Measurements from ENCODE around the gene TBX10. TPM values are rescaled to one million over a fixed set of nuclear protein-coding genes. Genes with fewer than 3 reads are reported as not detected.
"Not testable (repeated sequence)": the region's sequence is repeated elsewhere in the genome, so short reads cannot be mapped to it uniquely, and the experiment has no call there.

TBX10 gene
- total RNA-seq, 1 donor, result not detected

DNA sequence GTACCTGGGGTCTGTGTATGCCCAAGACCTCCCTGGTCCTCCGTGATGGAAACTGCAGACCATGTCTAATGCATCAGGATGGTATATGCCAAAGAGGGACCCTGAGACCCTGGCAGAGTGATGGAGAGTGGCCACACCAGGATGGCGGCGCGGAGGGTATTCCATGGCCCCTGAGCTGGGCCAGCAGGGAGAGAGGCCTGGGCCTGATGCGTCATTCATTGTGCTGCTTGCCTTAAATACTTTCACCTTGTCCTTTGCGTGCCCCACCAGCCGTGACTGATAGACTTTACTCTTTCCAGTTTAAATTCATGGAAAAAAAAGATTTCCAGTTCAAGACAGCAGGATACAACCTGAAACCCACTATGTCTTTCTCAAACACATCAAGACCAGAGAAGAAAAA, 38.5 kb downstream of the TBX10 start:
- TF ChIP-seq, protein P1, sequence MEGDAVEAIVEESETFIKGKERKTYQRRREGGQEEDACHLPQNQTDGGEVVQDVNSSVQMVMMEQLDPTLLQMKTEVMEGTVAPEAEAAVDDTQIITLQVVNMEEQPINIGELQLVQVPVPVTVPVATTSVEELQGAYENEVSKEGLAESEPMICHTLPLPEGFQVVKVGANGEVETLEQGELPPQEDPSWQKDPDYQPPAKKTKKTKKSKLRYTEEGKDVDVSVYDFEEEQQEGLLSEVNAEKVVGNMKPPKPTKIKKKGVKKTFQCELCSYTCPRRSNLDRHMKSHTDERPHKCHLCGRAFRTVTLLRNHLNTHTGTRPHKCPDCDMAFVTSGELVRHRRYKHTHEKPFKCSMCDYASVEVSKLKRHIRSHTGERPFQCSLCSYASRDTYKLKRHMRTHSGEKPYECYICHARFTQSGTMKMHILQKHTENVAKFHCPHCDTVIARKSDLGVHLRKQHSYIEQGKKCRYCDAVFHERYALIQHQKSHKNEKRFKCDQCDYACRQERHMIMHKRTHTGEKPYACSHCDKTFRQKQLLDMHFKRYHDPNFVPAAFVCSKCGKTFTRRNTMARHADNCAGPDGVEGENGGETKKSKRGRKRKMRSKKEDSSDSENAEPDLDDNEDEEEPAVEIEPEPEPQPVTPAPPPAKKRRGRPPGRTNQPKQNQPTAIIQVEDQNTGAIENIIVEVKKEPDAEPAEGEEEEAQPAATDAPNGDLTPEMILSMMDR (IDR thresholded peaks at IDR 0.05; ENCODE audit: insufficient read depth, low read length), result no peak
- DNase-seq (ENCODE audit: low read depth), result no peak
- H3K4me3 ChIP-seq (ENCODE audit: low read depth, low read length), result no peak overlapping the region

DNA sequence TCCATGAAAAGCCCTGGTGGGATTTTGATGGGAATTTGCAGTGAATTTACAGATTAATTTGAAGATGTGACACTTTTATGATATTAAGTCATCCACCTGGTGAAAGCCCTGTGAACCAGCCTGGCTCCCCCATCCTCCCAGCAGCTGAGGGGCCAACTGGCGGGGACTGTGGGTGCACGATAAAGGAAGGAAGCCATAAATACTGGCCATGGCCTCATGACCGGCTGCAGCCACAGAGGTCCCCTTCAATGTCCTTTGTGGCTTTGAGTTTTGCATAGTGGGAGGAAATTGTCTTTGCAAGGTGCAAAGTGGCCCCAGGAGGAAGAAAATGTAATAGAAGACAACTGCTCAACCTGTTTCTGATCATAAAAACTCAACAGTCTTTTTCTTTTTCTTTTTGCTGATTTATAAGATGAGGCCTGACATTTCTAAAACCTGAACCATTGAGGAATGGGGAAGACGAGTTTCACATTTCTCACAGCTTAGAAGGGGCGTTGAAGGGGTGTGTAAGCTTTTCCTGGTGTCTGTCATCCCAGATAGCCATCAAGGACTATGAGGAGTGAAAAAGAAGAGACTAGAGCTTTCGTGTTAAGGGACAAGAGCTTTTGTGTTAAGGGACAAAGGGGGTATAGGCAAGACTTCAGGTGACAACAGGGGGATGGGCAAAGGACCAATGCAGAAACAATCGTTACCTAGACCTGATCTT, 39.1 kb downstream of the TBX10 start:
- H3K4me3 ChIP-seq (ENCODE audit: low read depth, low read length), result no peak overlapping the region
- no peak for DNase-seq (ENCODE audit: low read depth)
- TF ChIP-seq, protein P1 (IDR thresholded peaks at IDR 0.05; ENCODE audit: insufficient read depth, low read length), result no peak

DNA sequence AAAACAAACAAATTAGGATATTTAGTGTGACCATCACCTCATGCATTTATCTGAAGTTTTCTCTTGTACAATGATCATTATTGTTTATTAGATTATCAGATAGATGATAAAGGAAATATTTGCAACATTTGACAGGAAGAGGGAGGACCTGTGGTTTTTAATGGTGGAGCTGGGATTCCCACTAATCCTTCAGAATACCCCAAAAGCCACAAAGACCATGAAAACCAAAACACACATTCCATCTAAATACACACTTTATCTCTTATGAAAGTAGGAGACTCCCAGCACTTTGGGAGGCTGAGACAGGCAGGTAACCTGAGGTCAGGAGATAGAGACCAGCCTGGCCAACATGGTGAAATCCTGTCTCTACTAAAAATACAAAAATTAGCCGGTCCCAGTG, 40.4 kb downstream of the TBX10 start:
- no peak overlapping the region for H3K4me3 ChIP-seq (ENCODE audit: low read depth, low read length)
- TF ChIP-seq, protein P1 (IDR thresholded peaks at IDR 0.05; ENCODE audit: insufficient read depth, low read length), result no peak
- no peak for DNase-seq (ENCODE audit: low read depth)

DNA sequence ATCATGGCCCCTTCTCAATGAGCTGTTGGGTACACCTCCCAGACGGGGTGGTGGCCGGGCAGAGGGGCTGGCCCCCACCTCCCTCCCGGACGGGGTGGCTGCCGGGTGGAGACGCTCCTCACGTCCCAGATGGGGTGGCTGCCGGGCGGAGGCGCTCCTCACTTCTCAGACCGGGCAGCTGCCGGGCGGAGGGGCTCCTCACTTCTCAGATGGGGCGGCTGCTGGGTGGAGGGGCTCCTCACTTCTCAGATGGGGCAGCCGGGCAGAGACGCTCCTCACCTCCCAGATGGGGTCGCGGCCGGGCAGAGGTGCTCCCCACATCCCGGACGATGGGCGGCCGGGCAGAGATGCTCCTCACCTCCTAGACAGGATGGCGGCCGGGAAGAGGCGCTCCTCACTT, 41.6 kb downstream of the TBX10 start:
- DNase-seq (ENCODE audit: low read depth); H3K4me3 ChIP-seq (ENCODE audit: low read depth, low read length): not testable (repeated sequence)

DNA sequence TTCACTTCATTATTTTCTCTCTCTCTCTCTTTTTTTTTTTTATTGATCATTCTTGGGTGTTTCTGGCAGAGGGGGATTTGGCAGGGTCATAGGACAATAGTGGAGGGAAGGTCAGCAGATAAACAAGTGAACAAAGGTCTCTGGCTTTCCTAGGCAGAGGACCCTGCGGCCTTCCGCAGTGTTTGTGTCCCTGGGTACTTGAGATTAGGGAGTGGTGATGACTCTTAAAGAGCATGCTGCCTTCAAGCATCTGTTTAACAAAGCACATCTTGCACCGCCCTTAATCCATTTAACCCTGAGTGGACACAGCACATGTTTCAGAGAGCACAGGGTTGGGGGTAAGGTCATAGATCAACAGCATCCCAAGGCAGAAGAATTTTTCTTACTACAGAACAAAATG, 42.1 kb downstream of the TBX10 start:
- H3K4me3 ChIP-seq (ENCODE audit: low read depth, low read length); DNase-seq (ENCODE audit: low read depth): not testable (repeated sequence)

DNA sequence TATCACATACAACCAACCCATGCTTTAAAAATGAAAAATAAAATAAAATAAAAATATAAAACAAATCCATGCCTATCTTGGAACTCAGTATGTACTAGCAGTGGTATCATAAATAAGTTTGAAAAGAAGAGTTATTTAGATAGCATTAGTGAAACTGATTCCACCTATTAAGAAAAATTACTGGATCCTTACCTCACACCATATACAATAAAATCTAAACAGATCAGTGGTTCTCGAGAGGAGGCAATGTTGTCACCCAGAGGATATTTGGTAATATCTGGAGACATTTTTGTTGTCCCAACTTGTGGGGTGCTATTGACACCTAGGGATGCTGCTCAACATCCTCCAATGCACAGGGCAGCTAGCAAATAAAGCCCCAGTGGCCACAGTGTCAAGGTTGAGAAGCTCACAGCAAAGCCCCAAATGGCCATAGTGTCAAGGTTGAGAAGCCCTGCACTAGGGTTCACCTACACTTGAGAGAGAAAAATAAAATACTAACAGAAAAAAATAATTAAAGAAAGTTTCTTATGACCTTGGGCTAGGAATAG, 42.7 kb downstream of the TBX10 start:
- DNase-seq (ENCODE audit: low read depth), result no peak
- TF ChIP-seq, protein P1 (IDR thresholded peaks at IDR 0.05; ENCODE audit: insufficient read depth, low read length), result no peak
- no peak overlapping the region for H3K4me3 ChIP-seq (ENCODE audit: low read depth, low read length)

DNA sequence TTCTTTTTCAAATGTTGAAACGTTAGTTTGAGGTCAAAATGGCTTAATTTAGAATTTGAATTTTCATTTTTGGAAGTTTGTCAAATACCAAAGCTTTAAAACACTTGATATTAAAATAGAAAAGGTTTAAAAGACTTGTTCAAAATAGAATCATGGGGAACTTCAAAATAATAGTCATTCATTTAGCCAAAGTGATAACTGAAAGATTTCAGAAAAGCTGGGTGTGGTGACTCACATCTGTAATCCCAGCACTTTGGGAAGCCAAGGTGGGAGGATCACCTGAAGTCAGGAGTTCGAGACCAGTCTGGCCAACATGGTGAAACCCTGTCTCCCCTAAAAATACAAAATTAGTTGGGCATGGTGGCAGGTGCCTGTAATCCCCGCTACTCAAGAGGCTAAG, 45.1 kb downstream of the TBX10 start:
- H3K4me3 ChIP-seq (ENCODE audit: low read depth, low read length), result no peak overlapping the region
- DNase-seq (ENCODE audit: low read depth), result no peak
- TF ChIP-seq, protein P1 (IDR thresholded peaks at IDR 0.05; ENCODE audit: insufficient read depth, low read length), result no peak

DNA sequence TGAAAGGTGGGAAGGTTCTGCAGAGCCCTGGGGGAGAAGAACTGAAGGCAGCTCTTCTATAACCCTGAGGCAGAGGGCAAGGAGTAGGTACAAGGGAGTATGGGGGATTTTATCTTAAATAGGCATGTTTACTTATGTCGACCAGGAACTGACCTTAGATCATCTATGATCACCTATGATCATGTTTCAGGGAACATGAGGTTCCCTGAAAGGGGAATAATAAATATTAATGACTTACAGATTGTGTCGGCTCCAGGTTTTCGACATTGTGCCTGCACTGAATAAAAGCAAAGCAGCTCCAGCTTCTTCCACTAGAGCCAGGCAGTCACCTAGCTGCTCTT, 46.0 kb downstream of the TBX10 start:
- no peak for DNase-seq (ENCODE audit: low read depth)
- TF ChIP-seq, protein P1 (IDR thresholded peaks at IDR 0.05; ENCODE audit: insufficient read depth, low read length), result no peak
- H3K4me3 ChIP-seq (ENCODE audit: low read depth, low read length), result no peak overlapping the region
